ENCODE data around the gene ROCK2. TPM values are rescaled to one million over a fixed set of nuclear protein-coding genes. Genes with fewer than 3 reads are reported as not detected.
"Not testable (repeated sequence)": the region's sequence is repeated elsewhere in the genome, so short reads cannot be mapped to it uniquely, and the experiment has no call there.

ROCK2 gene
- total and polyA plus RNA-seq, 2 experiments from 2014 or later = 34.5 to 59.6 TPM

GRCh38 chr2:11234309-11234708 is 110.1 kb downstream of the ROCK2 start:
- peaks cover 58% of the 10 kb centered on the region for H3K79me2 ChIP-seq

GRCh38 chr2:11231193-11231592 is 113.2 kb downstream of the ROCK2 start:
- H3K4me1 ChIP-seq (ENCODE audit: insufficient read depth); H4K20me1 ChIP-seq (ENCODE audit: insufficient read depth, poor library complexity, severe bottlenecking); H3K4me3 ChIP-seq; H3K4me2 ChIP-seq; H3K9me2 ChIP-seq (replicated peaks; ENCODE audit: insufficient read depth); H3K27me3 ChIP-seq; H3K9me3 ChIP-seq (ENCODE audit: low read depth); H3K27ac ChIP-seq; DNase-seq (ENCODE audit: low spot score); H2AFZ ChIP-seq; H3K36me3 ChIP-seq (replicated peaks; ENCODE audit: insufficient read depth, low read depth): not testable (repeated sequence)
- H3K79me2 ChIP-seq = peaks cover 41% of the 10 kb centered on the region
- whole genome bisulfite sequencing (ENCODE audit: low lambda C conversion rate, missing lambda C conversion rate) = 98% methylated on average over 11 of the region's 11 CpGs

More at GRCh38 chr2:11234309-11234708, 110.1 kb downstream of the ROCK2 start:
- Histone ChIP-seq H3K4me1 (ENCODE audit: insufficient read depth) (no peaks in the 10 kb centered on the region), H3K27ac (no peak overlapping the region), H4K20me1 (ENCODE audit: insufficient read depth, poor library complexity, severe bottlenecking) (no peaks in the 10 kb centered on the region), H3K9me2 (replicated peaks; ENCODE audit: insufficient read depth) (no peaks in the 10 kb centered on the region), H3K36me3 (replicated peaks; ENCODE audit: insufficient read depth, low read depth) (no peaks in the 10 kb centered on the region), H3K27me3 (no peaks in the 10 kb centered on the region), H3K9me3 (ENCODE audit: low read depth) (no peaks in the 10 kb centered on the region), H3K4me3 (no peak overlapping the region), H2AFZ (no peak overlapping the region), H3K4me2 (no peak overlapping the region)
- WGBS (ENCODE audit: low lambda C conversion rate, missing lambda C conversion rate) = 82% methylated on average over 1 of the region's 1 CpG
- TF ChIP-seq EZH2 (IDR thresholded peaks at IDR 0.05; ENCODE audit: borderline replicate concordance) = no peak
- TF ChIP-seq, protein P1, sequence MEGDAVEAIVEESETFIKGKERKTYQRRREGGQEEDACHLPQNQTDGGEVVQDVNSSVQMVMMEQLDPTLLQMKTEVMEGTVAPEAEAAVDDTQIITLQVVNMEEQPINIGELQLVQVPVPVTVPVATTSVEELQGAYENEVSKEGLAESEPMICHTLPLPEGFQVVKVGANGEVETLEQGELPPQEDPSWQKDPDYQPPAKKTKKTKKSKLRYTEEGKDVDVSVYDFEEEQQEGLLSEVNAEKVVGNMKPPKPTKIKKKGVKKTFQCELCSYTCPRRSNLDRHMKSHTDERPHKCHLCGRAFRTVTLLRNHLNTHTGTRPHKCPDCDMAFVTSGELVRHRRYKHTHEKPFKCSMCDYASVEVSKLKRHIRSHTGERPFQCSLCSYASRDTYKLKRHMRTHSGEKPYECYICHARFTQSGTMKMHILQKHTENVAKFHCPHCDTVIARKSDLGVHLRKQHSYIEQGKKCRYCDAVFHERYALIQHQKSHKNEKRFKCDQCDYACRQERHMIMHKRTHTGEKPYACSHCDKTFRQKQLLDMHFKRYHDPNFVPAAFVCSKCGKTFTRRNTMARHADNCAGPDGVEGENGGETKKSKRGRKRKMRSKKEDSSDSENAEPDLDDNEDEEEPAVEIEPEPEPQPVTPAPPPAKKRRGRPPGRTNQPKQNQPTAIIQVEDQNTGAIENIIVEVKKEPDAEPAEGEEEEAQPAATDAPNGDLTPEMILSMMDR (IDR thresholded peaks at IDR 0.05; ENCODE audit: poor library complexity) = peak; percentile 53
- no peak for TF ChIP-seq EZH2phosphoT487 (IDR thresholded peaks at IDR 0.05; ENCODE audit: low read depth, severe bottlenecking, unreplicated experiment)
- no peak for DNase-seq (ENCODE audit: low spot score)

DNA sequence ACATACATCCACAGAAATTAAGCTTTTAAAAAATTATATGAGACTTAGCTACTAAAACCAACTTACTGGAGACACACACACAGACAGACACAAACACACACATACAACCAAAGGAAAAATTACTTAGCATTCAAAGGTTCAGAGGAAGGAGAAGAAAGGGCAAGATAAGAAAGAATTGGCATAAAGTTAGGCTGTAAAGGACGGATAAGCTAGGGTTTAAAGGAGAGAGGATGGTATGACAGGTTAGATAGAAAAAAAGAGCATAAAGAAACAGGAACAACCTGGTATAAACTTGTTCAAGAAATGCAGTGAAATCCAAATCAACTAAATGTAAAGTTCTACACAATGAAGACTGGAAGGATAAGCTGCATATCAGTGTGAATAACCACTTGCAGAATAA is 115.7 kb downstream of the ROCK2 start:
- 72% methylated on average over 1 of the region's 1 CpG for WGBS (ENCODE audit: low lambda C conversion rate, missing lambda C conversion rate)
- no peak for DNase-seq (ENCODE audit: low spot score)
- Histone ChIP-seq H3K27me3 (no peaks in the 10 kb centered on the region), H3K9me3 (ENCODE audit: low read depth) (no peaks in the 10 kb centered on the region), H3K36me3 (replicated peaks; ENCODE audit: insufficient read depth, low read depth) (no peaks in the 10 kb centered on the region), H3K79me2 (peaks cover 37% of the 10 kb centered on the region), H2AFZ (no peak overlapping the region), H3K9me2 (replicated peaks; ENCODE audit: insufficient read depth) (no peaks in the 10 kb centered on the region), H3K4me2 (no peak overlapping the region), H3K4me3 (no peak overlapping the region), H3K4me1 (ENCODE audit: insufficient read depth) (no peaks in the 10 kb centered on the region), H4K20me1 (ENCODE audit: insufficient read depth, poor library complexity, severe bottlenecking) (no peaks in the 10 kb centered on the region), H3K27ac (no peak overlapping the region)
- TF ChIP-seq EZH2phosphoT487 (IDR thresholded peaks at IDR 0.05; ENCODE audit: low read depth, severe bottlenecking, unreplicated experiment) (no peak), EZH2 (IDR thresholded peaks at IDR 0.05; ENCODE audit: borderline replicate concordance) (no peak)
- TF ChIP-seq, protein P1 (IDR thresholded peaks at IDR 0.05; ENCODE audit: poor library complexity) = no peak

DNA sequence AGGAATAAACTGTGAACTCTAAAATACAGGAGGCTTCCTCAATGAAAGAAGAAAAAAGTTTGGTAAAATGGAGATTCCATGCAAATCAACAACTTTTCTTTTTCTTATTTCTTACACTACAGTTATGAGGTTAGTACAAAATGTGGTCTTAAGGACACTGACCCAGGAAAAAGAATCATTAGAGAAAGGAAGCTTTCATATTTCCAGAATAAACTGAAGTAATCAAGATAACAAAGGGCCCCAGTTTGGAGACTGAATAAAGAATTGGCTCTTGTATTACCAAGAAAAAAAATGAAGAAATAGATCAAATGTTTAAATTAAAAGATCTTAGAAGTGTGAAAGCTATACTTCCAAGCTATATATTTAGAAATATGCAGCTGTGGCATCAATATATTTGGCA is 116.8 kb downstream of the ROCK2 start:
- no peaks in the 10 kb centered on the region for H3K9me2 ChIP-seq (replicated peaks; ENCODE audit: insufficient read depth)
- H3K27ac ChIP-seq = no peak overlapping the region
- no peak overlapping the region for H2AFZ ChIP-seq
- no peak for DNase-seq (ENCODE audit: low spot score)
- no peak overlapping the region for H3K4me2 ChIP-seq
- peaks cover 34% of the 10 kb centered on the region for H3K79me2 ChIP-seq
- H4K20me1 ChIP-seq (ENCODE audit: insufficient read depth, poor library complexity, severe bottlenecking) = no peaks in the 10 kb centered on the region
- no peak overlapping the region for H3K4me3 ChIP-seq
- no peaks in the 10 kb centered on the region for H3K36me3 ChIP-seq (replicated peaks; ENCODE audit: insufficient read depth, low read depth)
- TF ChIP-seq EZH2 (IDR thresholded peaks at IDR 0.05; ENCODE audit: borderline replicate concordance) (no peak), EZH2phosphoT487 (IDR thresholded peaks at IDR 0.05; ENCODE audit: low read depth, severe bottlenecking, unreplicated experiment) (no peak)
- TF ChIP-seq, protein P1 (IDR thresholded peaks at IDR 0.05; ENCODE audit: poor library complexity) = no peak
- no peaks in the 10 kb centered on the region for H3K9me3 ChIP-seq (ENCODE audit: low read depth)
- no peaks in the 10 kb centered on the region for H3K4me1 ChIP-seq (ENCODE audit: insufficient read depth)
- no peaks in the 10 kb centered on the region for H3K27me3 ChIP-seq
